GM18951 (cell line): ENCODE results near the gene RASSF5.

Source experiments
- POLR2A ChIP-seq: IDR thresholded peaks from 4 replicates; pipeline ENCODE4 v1.6.1; 2011; ENCODE audit warnings: mild to moderate bottlenecking; ENCODE audit not compliant: insufficient read length, insufficient read depth; ENCODE audit errors: extremely low read depth
- in situ Hi-C: fragments of 300-500 bp; cut with MboI; formaldehyde crosslinking; loops from one replicate; pipeline ENCODE4 v1.12.0; 2022; ENCODE audit warnings: low sequenced_read_pairs, mixed read lengths, inconsistent platforms; ENCODE audit not compliant: unreplicated experiment

The RASSF5 gene

DNA sequence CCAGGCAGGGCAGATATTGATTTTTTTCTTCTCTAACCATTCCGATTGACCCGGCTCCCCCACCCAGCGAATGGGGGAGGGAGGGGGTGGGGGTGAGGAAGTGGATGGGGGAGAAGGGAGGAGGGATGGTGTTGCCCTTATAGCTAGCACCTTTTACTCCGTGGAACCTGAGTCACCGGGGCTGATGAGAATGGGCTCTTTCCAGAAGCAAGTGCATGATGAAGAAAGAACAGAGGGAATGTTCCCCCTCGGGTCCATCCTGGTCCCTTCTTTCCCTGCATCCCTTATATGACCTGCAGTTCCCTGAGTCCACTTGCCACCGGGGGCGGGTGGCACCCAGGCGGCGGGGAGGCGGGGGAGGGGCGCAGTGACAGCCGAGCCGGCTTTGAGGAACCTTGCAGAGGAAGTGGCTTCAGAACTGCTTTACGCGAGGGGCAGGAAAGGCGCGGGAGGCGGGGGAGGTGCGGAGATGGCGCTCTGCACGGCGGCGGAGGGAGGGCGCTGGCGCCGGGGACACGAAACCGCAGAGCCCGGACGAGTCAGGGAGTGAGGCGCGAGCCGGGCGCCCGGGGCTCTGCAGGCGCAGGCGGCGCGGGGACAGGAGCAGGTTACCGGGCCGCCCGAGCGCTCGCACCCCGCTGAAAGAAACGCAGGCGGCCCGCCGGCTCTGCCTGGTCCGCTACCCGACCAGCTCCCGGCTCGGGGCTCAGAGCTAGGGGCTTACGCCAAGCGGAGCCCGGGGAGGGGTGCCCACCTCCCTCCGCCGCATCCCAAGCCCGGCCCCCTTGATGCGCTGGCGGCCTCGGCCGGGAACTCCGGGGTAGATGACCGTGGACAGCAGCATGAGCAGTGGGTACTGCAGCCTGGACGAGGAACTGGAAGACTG, 49.7 kb downstream of the RASSF5 start:
- peak; percentile 82 for TF ChIP-seq POLR2A
- in situ Hi-C loops, result no loop called here

DNA sequence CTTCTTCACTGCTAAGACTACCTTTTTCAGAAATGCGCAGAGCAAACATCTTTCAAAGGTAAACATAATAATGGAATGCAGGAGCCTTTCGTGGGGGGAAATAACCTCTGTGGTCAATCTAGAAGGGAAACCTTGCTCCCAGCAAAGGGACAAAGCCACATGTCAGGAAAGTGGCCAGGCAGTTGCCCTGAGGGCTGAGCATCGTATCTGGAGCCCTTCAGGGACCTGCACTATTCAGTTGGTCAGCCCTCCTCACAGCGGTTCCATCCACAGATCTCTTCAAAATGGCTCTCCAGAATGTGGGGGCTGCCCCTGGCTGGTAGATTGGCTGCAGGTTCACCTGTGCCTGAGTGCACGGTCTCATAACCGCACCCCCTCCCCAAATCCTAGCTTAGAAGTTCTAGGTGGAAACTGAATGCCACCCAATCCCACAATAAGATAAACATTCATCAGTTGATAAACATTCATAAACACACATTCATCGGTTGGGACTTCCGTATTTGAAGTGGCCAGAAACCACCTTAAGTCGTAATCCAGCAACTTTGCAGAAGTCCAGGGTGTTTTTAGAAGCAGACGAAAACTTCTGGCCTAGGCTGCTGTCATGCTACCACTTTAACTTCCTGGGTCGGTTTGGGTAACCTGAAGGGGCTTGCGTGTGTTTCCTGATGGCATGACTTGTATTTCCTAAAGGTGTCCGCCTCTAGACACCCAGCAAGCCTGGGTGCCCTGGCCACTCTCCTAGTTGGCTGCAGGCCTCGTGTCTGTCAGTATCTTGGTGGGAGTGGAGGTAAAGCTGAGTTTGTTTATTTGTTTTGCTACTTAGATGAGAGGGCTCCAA, 50.5 kb downstream of the RASSF5 start:
- in situ Hi-C loops, result no loop called here
- peak; percentile 18 for TF ChIP-seq POLR2A

- no peak for TF ChIP-seq POLR2A
- in situ Hi-C loops, result no loop called here
These were observed 51.7 kb downstream of the RASSF5 start for GRCh38 chr1:206558794-206559671.

- in situ Hi-C loops, result no loop called here
These were observed 52.3 kb downstream of the RASSF5 start for GRCh38 chr1:206559672-206559995.

DNA sequence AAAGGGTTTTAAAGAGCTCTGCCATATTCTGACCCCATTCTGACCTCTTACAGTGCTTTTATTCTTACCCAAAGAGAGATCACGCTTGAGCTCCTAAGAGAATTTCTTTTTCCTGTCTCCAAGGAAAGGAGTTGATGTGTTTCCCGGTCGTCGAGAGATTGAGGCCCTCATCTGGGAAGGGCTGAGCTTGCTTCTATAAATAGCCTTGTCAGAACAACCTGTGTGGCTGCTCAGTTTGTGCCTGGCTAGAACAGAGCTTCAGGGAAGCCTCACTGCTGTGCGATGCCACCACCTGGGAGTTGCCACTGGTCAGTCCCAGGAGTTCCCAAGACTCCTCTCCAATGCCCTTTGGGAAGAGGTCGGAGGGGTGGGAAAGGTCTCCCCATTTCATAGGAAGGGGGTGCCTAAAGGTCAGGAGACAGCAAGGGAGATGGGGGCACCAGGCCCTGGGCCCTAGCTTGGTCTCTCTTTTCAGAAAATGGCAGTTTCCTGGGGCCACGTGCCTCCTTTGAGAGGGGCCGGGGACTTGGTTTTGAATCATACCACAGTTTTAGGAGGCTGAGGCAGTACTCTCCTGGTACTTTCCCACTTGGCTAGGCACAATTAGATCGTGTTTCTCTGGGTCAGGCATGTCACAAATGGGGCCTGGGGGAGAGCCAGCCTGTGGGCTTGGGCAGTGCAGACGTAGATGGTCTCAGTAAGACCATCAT, 52.8 kb downstream of the RASSF5 start:
- in situ Hi-C loops, result no loop called here

More at GRCh38 chr1:206559672-206559995, 52.3 kb downstream of the RASSF5 start:
- TF ChIP-seq POLR2A, result no peak

GRCh38 chr1:206563367-206564207, 56.3 kb downstream of the RASSF5 start:
- TF ChIP-seq POLR2A, result no peak
- in situ Hi-C loops, result no loop called here

More for the DNA sequence above, 52.8 kb downstream of the RASSF5 start:
- TF ChIP-seq POLR2A, result no peak

GRCh38 chr1:206565995-206566394, 58.7 kb downstream of the RASSF5 start:
- no peak for TF ChIP-seq POLR2A
- in situ Hi-C loops, result no loop called here

DNA sequence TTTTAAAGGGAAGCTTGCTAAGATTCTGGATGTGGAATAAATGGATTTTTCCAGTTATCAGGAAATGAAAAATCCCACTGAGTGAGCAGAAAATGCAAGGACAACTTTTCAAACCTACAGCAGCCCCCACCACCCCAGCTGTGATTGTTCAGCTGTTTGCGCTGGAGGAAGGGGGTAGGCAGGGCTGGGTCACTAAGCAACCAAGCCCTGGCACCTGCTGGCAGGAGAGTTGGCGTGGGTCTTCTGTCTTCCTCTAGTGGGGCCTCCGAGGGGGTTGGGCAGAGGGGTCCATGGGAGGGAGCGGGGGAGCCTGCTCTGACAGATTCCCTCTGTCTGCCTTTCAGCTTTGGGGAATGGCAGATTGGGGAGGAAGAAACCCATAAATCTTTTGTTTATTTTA, 59.7 kb downstream of the RASSF5 start:
- in situ Hi-C loops, result no loop called here
- TF ChIP-seq POLR2A, result no peak

- in situ Hi-C loops, result no loop called here
These were observed 60.9 kb downstream of the RASSF5 start for GRCh38 chr1:206568256-206568655.

DNA sequence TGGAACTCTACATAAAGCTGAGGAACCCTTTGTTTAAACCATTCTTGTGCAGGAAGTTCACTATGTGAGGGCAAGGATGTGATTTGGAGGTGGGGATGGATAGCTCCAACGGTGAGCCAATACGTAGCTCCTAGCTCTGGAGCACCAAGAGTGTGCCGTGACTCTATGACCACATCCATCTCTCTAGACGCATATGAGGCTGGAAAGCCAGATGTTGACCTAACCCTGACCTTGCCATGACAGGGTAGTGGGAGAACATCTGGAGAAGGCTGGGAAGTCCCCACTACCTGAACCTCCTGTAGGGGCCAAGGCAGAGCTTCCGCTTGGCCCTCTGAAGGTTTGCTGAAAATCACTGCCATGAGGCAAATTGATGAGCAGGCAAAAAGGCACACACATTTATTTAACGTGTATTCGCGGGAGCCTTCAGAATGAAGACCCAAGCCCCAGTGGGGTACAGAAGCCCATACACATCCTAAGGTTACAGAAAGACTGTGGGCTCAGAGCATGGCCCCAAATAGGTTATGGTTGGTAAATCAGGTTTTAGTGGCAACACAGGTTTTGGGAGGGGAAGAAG, 61.5 kb downstream of the RASSF5 start:
- in situ Hi-C loops, result no loop called here

More at GRCh38 chr1:206568256-206568655, 60.9 kb downstream of the RASSF5 start:
- no peak for TF ChIP-seq POLR2A

GRCh38 chr1:206569556-206569955, 62.2 kb downstream of the RASSF5 start:
- in situ Hi-C loops, result no loop called here

More for the DNA sequence above, 61.5 kb downstream of the RASSF5 start:
- TF ChIP-seq POLR2A, result no peak

More at GRCh38 chr1:206569556-206569955, 62.2 kb downstream of the RASSF5 start:
- no peak for TF ChIP-seq POLR2A
